ENCODE data around the gene DNAI1. TPM values are rescaled to one million over a fixed set of nuclear protein-coding genes. Genes with fewer than 3 reads are reported as not detected.

DNAI1 gene
- total and polyA plus RNA-seq, 2 of the 13 experiments (the other 11 are each of a cell fraction or from before 2014, with no cell fraction given): not detected

GRCh38 chr9:34457266-34458012, 1.2 kb upstream of the DNAI1 start (continued):
- TF ChIP-seq REST (IDR thresholded peaks at IDR 0.05; ENCODE audit: borderline replicate concordance in 1 of 2, low read depth in 1 of 2, low read length in 2 of 2): no peak
- no peak for TF ChIP-seq ELF3 (CRISPR knock-in tag; IDR thresholded peaks at IDR 0.05)
- 0 out of 2 replicates have a peak, but pooled peaks have one; percentile 28 for TF ChIP-seq POLR2G (IDR thresholded peaks at IDR 0.05; ENCODE audit: low read depth, low read length)
- TF ChIP-seq SATB2 (CRISPR knock-in tag; IDR thresholded peaks at IDR 0.05): no peak
- TF ChIP-seq ZNF414 (CRISPR knock-in tag; IDR thresholded peaks at IDR 0.05): no peak
- no peak for TF ChIP-seq ZNF33A (CRISPR knock-in tag; IDR thresholded peaks at IDR 0.05; ENCODE audit: borderline replicate concordance)
- TF ChIP-seq POLR2A (IDR thresholded peaks at IDR 0.05; ENCODE audit: insufficient read depth in 1 of 2, low read depth in 2 of 2, low read length in 2 of 2): no peak
- no peak for TF ChIP-seq FLYWCH1 (CRISPR knock-in tag; IDR thresholded peaks at IDR 0.05)
- TF ChIP-seq SSRP1 (CRISPR knock-in tag; IDR thresholded peaks at IDR 0.05): no peak
- no peak for TF ChIP-seq CAMTA2 (CRISPR knock-in tag; IDR thresholded peaks at IDR 0.05; ENCODE audit: borderline replicate concordance)
- TF ChIP-seq ZNF44 (CRISPR knock-in tag; IDR thresholded peaks at IDR 0.05): no peak
- TF ChIP-seq AGO2 (optimal IDR thresholded peaks at IDR 0.05; ENCODE audit: low read depth, low read length): no peak
- TF ChIP-seq MTA1 (CRISPR knock-in tag; IDR thresholded peaks at IDR 0.05; ENCODE audit: borderline replicate concordance): no peak
- no peak for TF ChIP-seq ZNF782 (CRISPR knock-in tag; IDR thresholded peaks at IDR 0.05; ENCODE audit: borderline replicate concordance)
- TF ChIP-seq ZNF407 (CRISPR knock-in tag; IDR thresholded peaks at IDR 0.05; ENCODE audit: not compliant biosample characterization): no peak
- peak; percentile 19; the same call in 1 of the 2 replicates for TF ChIP-seq KDM5B (CRISPR knock-in tag; IDR thresholded peaks at IDR 0.05; ENCODE audit: borderline replicate concordance)
- no peak for TF ChIP-seq ZNF775 (CRISPR knock-in tag; IDR thresholded peaks at IDR 0.05; ENCODE audit: borderline replicate concordance)

All from HepG2 (cell line).